GM12878 (cell line): ENCODE results near the gene TNNT1. TPM values are rescaled to one million over a fixed set of nuclear protein-coding genes. Genes with fewer than 3 reads are reported as not detected.
A peak's percentile ranks its signal among the peaks of the same experiment; 100 is the strongest.

Experiments
- CBX3 ChIP-seq: fragments of 200-600 bp; sonication (generic); IDR thresholded peaks from 2 replicates; pipeline ENCODE4 v1.6.1; 2016; ENCODE audit warnings: low read depth, borderline replicate concordance
- CEBPB ChIP-seq, 2 experiments: fragments of 150-350 bp in 1 of 2; IDR thresholded peaks; 2 replicates each; pipeline ENCODE4 v1.6.1; 2012 to 2014; ENCODE audit warnings: low read depth in 2 of 2, low read length in 2 of 2, borderline replicate concordance in 1 of 2, inconsistent platforms in 1 of 2
- CREM ChIP-seq: IDR thresholded peaks from 2 replicates; pipeline ENCODE4 v1.6.1; 2014; ENCODE audit warnings: antibody characterized with exemption, low read depth
- GABPA ChIP-seq: IDR thresholded peaks from 2 replicates; pipeline ENCODE4 v1.6.1; 2014; ENCODE audit warnings: antibody characterized with exemption, low read depth, mild to moderate bottlenecking, inconsistent platforms
- HCFC1 ChIP-seq: fragments of 150-350 bp; IDR thresholded peaks from 2 replicates; pipeline ENCODE4 v1.6.1; 2014; ENCODE audit warnings: low read length
- JUNB ChIP-seq: IDR thresholded peaks from 2 replicates; pipeline ENCODE4 v1.6.1; 2016; ENCODE audit warnings: antibody characterized with exemption, mild to moderate bottlenecking
- MEF2B ChIP-seq: fragments of 450-650 bp; IDR thresholded peaks from 2 replicates; pipeline ENCODE4 v1.6.1; 2018; ENCODE audit warnings: mild to moderate bottlenecking, moderate library complexity; ENCODE audit not compliant: partially characterized antibody, poor library complexity, severe bottlenecking
- NFXL1 ChIP-seq: fragments of 450-650 bp; IDR thresholded peaks from 2 replicates; pipeline ENCODE4 v1.6.1; 2017; ENCODE audit warnings: antibody characterized with exemption, mild to moderate bottlenecking, borderline replicate concordance
- NFYA ChIP-seq: IDR thresholded peaks from 2 replicates; pipeline ENCODE4 v1.6.1; 2011; ENCODE audit warnings: low read depth, mild to moderate bottlenecking, low read length, improper control_type of control experiment, borderline replicate concordance
- PML ChIP-seq: IDR thresholded peaks from 2 replicates; pipeline ENCODE4 v1.6.1; 2012; ENCODE audit warnings: low read length, inconsistent platforms
- RAD51 ChIP-seq: fragments of 450-650 bp; IDR thresholded peaks from 2 replicates; pipeline ENCODE4 v1.6.1; 2016; ENCODE audit warnings: moderate library complexity, mild to moderate bottlenecking, inconsistent platforms
- RCOR1 ChIP-seq: conservative IDR thresholded peaks from 2 replicates; pipeline ENCODE4 v1.6.1; 2012; ENCODE audit warnings: low read depth, low read length, improper control_type of control experiment
- RELA ChIP-seq: fragments of 450-650 bp; IDR thresholded peaks from 2 replicates; pipeline ENCODE4 v1.8.0; 2014; ENCODE audit warnings: borderline replicate concordance; ENCODE audit not compliant: partially characterized antibody
- SMAD1 ChIP-seq: fragments of 450-650 bp; IDR thresholded peaks from 2 replicates; pipeline ENCODE4 v1.6.1; 2018; ENCODE audit warnings: mild to moderate bottlenecking, low read depth; ENCODE audit not compliant: partially characterized antibody
- SP1 ChIP-seq: IDR thresholded peaks from one replicate; pipeline ENCODE4 v1.6.1; 2011; ENCODE audit warnings: low read depth, low read length
- SUPT20H ChIP-seq: IDR thresholded peaks from 2 replicates; pipeline ENCODE4 v1.6.1; 2011; ENCODE audit warnings: low read depth, mild to moderate bottlenecking, low read length, moderate library complexity, borderline replicate concordance; ENCODE audit not compliant: control insufficient read depth
- SUZ12 ChIP-seq: fragments of 200-600 bp; sonication (generic); IDR thresholded peaks from one replicate; pipeline ENCODE4 v1.6.1; 2018; ENCODE audit warnings: antibody characterized with exemption, mild to moderate bottlenecking; ENCODE audit not compliant: unreplicated experiment
- TCF3 ChIP-seq: IDR thresholded peaks from 2 replicates; pipeline ENCODE4 v1.6.1; 2012; ENCODE audit warnings: low read depth, mild to moderate bottlenecking, low read length, borderline replicate concordance; ENCODE audit not compliant: insufficient read depth
- ZZZ3 ChIP-seq: IDR thresholded peaks from 2 replicates; pipeline ENCODE4 v1.6.1; 2011; ENCODE audit warnings: low read depth; ENCODE audit not compliant: control insufficient read depth, insufficient read length
- polyA plus RNA-seq, 11 experiments: library from polyadenylated mRNA; depleted of rRNA in 4 of 11; unstranded in 6 of 11; stranded (reverse) in 5 of 11; fragments of >200 nt; fragmentation: Nextera tagmentation in 4 of 11; fragmentation: Illumina TruSeq in 1 of 11; extraction: Ambion mirVana in 4 of 11; extraction: Trizol in 1 of 11; gene quantifications; 1 replicate in 1 of 11; 2 replicates in 10 of 11; pipeline versions ENCODE4 v1.2.1 to v1.2.3, GENCODE V29; 2011 to 2016; ENCODE audit warnings: inconsistent platforms in 2 of 11, missing spikeins in 2 of 11, low read depth in 1 of 11
- total RNA-seq, 4 experiments: library from RNA; depleted of rRNA in 3 of 4; stranded (reverse); fragments of >200 nt in 3 of 4; fragmentation: Illumina TruSeq in 1 of 4; extraction: Trizol in 1 of 4; gene quantifications; 2 replicates each; pipeline versions ENCODE4 v1.2.1 to v1.2.3, GENCODE V29; 2013 to 2021
- TF ChIP-seq, protein P1 (sequence below): IDR thresholded peaks from 2 replicates; pipeline ENCODE4 v1.6.1; 2012; ENCODE audit warnings: mild to moderate bottlenecking, low read depth, low read length
- TF ChIP-seq, protein P2 (sequence below), 3 experiments: IDR thresholded peaks in 2 of 3; conservative IDR thresholded peaks in 1 of 3; 2 replicates each; pipeline ENCODE4 v1.5.1; 2011; ENCODE audit warnings: low read depth in 3 of 3, low read length in 3 of 3, mild to moderate bottlenecking in 3 of 3, control low read depth in 2 of 3, moderate library complexity in 2 of 3, inconsistent platforms in 1 of 3, mixed read lengths in 1 of 3; ENCODE audit not compliant: control insufficient read depth in 2 of 3, insufficient read depth in 1 of 3; ENCODE audit errors: extremely low read depth in 1 of 3
- TF ChIP-seq, protein P3 (sequence below): fragments of 150-350 bp; IDR thresholded peaks from 2 replicates; pipeline ENCODE4 v1.6.1; 2016; ENCODE audit warnings: low read depth, low read length

Gene TNNT1
- total and polyA plus RNA-seq, 10 of the 15 experiments (the other 5 are each of a cell fraction or from before 2014, with no cell fraction given) = 0.26 to 0.62 (median 0.37) TPM; not detected in 7

DNA sequence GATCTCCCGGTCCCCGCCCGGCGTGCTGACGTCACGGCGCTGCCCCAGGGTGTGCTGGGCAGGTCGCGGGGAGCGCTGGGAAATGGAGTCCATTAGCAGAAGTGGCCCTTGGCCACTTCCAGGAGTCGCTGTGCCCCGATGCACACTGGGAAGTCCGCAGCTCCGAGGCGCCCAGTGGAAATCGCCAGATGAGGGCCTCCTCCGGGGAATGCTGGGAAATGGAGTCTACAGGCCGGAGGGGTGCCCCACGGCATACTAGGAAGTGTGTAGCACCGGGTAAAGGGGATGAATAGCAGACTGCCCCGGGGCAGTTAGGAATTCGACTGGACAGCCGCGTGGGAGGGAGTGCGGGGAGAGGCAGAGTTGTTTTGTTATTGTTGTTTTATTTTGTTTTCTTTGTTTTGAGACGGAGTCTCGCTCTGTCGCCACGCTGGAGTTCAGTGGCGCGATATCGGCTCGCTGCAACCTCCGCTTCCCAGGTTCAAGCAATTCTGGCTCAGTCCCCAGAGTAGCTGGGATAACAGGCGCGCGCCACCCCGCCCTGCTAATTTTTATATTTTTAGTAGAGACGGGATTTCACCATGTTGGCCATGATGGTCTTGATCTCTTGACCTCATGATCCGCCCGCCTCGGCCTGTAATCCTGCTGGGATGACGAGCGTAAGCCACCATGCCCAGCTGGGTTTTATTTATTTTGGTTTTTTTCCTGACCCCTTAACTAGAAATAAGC, 31.2 kb downstream of the TNNT1 start (continued):
- TF ChIP-seq, protein P1, sequence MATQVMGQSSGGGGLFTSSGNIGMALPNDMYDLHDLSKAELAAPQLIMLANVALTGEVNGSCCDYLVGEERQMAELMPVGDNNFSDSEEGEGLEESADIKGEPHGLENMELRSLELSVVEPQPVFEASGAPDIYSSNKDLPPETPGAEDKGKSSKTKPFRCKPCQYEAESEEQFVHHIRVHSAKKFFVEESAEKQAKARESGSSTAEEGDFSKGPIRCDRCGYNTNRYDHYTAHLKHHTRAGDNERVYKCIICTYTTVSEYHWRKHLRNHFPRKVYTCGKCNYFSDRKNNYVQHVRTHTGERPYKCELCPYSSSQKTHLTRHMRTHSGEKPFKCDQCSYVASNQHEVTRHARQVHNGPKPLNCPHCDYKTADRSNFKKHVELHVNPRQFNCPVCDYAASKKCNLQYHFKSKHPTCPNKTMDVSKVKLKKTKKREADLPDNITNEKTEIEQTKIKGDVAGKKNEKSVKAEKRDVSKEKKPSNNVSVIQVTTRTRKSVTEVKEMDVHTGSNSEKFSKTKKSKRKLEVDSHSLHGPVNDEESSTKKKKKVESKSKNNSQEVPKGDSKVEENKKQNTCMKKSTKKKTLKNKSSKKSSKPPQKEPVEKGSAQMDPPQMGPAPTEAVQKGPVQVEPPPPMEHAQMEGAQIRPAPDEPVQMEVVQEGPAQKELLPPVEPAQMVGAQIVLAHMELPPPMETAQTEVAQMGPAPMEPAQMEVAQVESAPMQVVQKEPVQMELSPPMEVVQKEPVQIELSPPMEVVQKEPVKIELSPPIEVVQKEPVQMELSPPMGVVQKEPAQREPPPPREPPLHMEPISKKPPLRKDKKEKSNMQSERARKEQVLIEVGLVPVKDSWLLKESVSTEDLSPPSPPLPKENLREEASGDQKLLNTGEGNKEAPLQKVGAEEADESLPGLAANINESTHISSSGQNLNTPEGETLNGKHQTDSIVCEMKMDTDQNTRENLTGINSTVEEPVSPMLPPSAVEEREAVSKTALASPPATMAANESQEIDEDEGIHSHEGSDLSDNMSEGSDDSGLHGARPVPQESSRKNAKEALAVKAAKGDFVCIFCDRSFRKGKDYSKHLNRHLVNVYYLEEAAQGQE = no peak
- TF ChIP-seq SMAD1 = peak; percentile 30
- TF ChIP-seq PML = no peak
- TF ChIP-seq SUPT20H = no peak
- peak; percentile 97 for TF ChIP-seq CREM
- TF ChIP-seq SP1 = no peak
- peak; percentile 96 for TF ChIP-seq HCFC1
- no peak for TF ChIP-seq JUNB
- TF ChIP-seq, protein P2, sequence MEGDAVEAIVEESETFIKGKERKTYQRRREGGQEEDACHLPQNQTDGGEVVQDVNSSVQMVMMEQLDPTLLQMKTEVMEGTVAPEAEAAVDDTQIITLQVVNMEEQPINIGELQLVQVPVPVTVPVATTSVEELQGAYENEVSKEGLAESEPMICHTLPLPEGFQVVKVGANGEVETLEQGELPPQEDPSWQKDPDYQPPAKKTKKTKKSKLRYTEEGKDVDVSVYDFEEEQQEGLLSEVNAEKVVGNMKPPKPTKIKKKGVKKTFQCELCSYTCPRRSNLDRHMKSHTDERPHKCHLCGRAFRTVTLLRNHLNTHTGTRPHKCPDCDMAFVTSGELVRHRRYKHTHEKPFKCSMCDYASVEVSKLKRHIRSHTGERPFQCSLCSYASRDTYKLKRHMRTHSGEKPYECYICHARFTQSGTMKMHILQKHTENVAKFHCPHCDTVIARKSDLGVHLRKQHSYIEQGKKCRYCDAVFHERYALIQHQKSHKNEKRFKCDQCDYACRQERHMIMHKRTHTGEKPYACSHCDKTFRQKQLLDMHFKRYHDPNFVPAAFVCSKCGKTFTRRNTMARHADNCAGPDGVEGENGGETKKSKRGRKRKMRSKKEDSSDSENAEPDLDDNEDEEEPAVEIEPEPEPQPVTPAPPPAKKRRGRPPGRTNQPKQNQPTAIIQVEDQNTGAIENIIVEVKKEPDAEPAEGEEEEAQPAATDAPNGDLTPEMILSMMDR (IDR thresholded peaks at IDR 0.05 in 2 of 3, conservative IDR thresholded peaks at IDR 0.05 in 1 of 3; ENCODE audit: control insufficient read depth in 2 of 3, extremely low read depth in 1 of 3, insufficient read depth in 1 of 3, low read depth in 3 of 3, low read length in 3 of 3) = no peak
- peak; percentile 72 for TF ChIP-seq GABPA
- no peak for TF ChIP-seq RCOR1
- no peak for TF ChIP-seq CBX3
- TF ChIP-seq NFYA = no peak
- TF ChIP-seq CEBPB (IDR thresholded peaks at IDR 0.05; ENCODE audit: borderline replicate concordance in 1 of 2, low read depth in 2 of 2, low read length in 2 of 2) = no peak
- no peak for TF ChIP-seq TCF3
- TF ChIP-seq RELA = no peak
- TF ChIP-seq ZZZ3 = no peak
- TF ChIP-seq RAD51 = no peak
- TF ChIP-seq MEF2B = no peak
- TF ChIP-seq NFXL1 = no peak
- TF ChIP-seq, protein P3, sequence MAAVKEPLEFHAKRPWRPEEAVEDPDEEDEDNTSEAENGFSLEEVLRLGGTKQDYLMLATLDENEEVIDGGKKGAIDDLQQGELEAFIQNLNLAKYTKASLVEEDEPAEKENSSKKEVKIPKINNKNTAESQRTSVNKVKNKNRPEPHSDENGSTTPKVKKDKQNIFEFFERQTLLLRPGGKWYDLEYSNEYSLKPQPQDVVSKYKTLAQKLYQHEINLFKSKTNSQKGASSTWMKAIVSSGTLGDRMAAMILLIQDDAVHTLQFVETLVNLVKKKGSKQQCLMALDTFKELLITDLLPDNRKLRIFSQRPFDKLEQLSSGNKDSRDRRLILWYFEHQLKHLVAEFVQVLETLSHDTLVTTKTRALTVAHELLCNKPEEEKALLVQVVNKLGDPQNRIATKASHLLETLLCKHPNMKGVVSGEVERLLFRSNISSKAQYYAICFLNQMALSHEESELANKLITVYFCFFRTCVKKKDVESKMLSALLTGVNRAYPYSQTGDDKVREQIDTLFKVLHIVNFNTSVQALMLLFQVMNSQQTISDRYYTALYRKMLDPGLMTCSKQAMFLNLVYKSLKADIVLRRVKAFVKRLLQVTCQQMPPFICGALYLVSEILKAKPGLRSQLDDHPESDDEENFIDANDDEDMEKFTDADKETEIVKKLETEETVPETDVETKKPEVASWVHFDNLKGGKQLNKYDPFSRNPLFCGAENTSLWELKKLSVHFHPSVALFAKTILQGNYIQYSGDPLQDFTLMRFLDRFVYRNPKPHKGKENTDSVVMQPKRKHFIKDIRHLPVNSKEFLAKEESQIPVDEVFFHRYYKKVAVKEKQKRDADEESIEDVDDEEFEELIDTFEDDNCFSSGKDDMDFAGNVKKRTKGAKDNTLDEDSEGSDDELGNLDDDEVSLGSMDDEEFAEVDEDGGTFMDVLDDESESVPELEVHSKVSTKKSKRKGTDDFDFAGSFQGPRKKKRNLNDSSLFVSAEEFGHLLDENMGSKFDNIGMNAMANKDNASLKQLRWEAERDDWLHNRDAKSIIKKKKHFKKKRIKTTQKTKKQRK = no peak
- TF ChIP-seq SUZ12 = no peak
